Measurements from ENCODE around the gene HSFX4. TPM values are rescaled to one million over a fixed set of nuclear protein-coding genes. Genes with fewer than 3 reads are reported as not detected.
A peak's percentile ranks its signal among the peaks of the same experiment; 100 is the strongest.

Gene HSFX4
- polyA plus RNA-seq, 3 donors = not detected

- Histone ChIP-seq H3K27me3 (ENCODE audit: control insufficient read depth in 2 of 2, insufficient read depth in 2 of 2, low read length in 2 of 2) (no peaks in the 10 kb centered on the region), H3K79me2 (ENCODE audit: insufficient read depth, low read length) (no peaks in the 10 kb centered on the region), H3K4me1 (ENCODE audit: control insufficient read depth in 1 of 2, insufficient read depth in 2 of 2, low read length in 2 of 2) (no peaks in the 10 kb centered on the region), H3K36me3 (replicated peaks in 1 of 2; ENCODE audit: control insufficient read depth in 1 of 2, insufficient read depth in 2 of 2, low read length in 2 of 2) (peaks cover 31 to 68% of the 10 kb centered on the region in 2 donors), H3K9ac (ENCODE audit: insufficient read depth, low read length, poor library complexity, severe bottlenecking) (no peak overlapping the region), H3K4me2 (replicated peaks; ENCODE audit: extremely low read depth, low read length, poor library complexity, severe bottlenecking) (no peak overlapping the region), H4K20me1 (ENCODE audit: insufficient read depth, low read length) (no peaks in the 10 kb centered on the region), H2AFZ (ENCODE audit: insufficient read depth, low read depth, low read length, poor library complexity, severe bottlenecking) (no peak overlapping the region), H3K27ac (ENCODE audit: low read depth in 1 of 2, low read length in 2 of 2) (no peak overlapping the region), H3K4me3 (replicated peaks in 1 of 3; ENCODE audit: low read depth in 2 of 3, low read length in 3 of 3) (no peak overlapping the region), H3K9me3 (replicated peaks in 1 of 2; ENCODE audit: control insufficient read depth in 1 of 2, insufficient read depth in 1 of 2, low read length in 2 of 2) (no peaks in the 10 kb centered on the region)
- no CpG with 5 or more reads among the region's 1 CpG for WGBS (ENCODE audit: insufficient coverage)
- H3K4me3 Mint-ChIP-seq = no peak overlapping the region
- no peaks in the 10 kb centered on the region for H3K27me3 Mint-ChIP-seq (ENCODE audit: low read depth in 3 of 3)
- intact Hi-C loops (cut with micrococcal nuclease) = no loop called here
- no peak overlapping the region for H3K27ac Mint-ChIP-seq
- H3K4me1 Mint-ChIP-seq = no peaks in the 10 kb centered on the region
- H3K9me3 Mint-ChIP-seq = peaks cover 0 to 2% (median 0%) of the 10 kb centered on the region in 7 donors
- no peak for DNase-seq
- H3K36me3 Mint-ChIP-seq = peaks cover 54 to 64% of the 10 kb centered on the region in 2 donors
- TF ChIP-seq CTCF (IDR thresholded peaks at IDR 0.05) = peak; percentile 18
These were observed 21.3 kb downstream of the HSFX4 start for GRCh38 chrX:149950681-149951080.

GRCh38 chrX:149961572-149961971 lies 32.2 kb downstream of the HSFX4 start:
- intact Hi-C loops (cut with micrococcal nuclease) = loop anchor here in 1 of 2 donors (10.0 kb wide), 1 partner anchor 613 kb away; no protein-coding TSS in a partner anchor
- Mint-ChIP-seq H3K4me3 (no peak overlapping the region), H3K4me1 (no peaks in the 10 kb centered on the region), H3K27me3 (ENCODE audit: low read depth in 3 of 3) (peaks cover 0 to 2% (median 0%) of the 10 kb centered on the region in 3 donors), H3K9me3 (no peaks in the 10 kb centered on the region), H3K36me3 (peaks cover 40 to 51% of the 10 kb centered on the region in 2 donors), H3K27ac (no peak overlapping the region)
- Histone ChIP-seq H3K27ac (ENCODE audit: low read depth in 1 of 2, low read length in 2 of 2) (no peak overlapping the region), H3K27me3 (ENCODE audit: control insufficient read depth in 2 of 2, insufficient read depth in 2 of 2, low read length in 2 of 2) (no peaks in the 10 kb centered on the region), H3K79me2 (ENCODE audit: insufficient read depth, low read length) (no peaks in the 10 kb centered on the region), H3K9ac (ENCODE audit: insufficient read depth, low read length, poor library complexity, severe bottlenecking) (no peak overlapping the region), H3K9me3 (replicated peaks in 1 of 2; ENCODE audit: control insufficient read depth in 1 of 2, insufficient read depth in 1 of 2, low read length in 2 of 2) (no peaks in the 10 kb centered on the region), H3K4me3 (replicated peaks in 1 of 3; ENCODE audit: low read depth in 2 of 3, low read length in 3 of 3) (no peak overlapping the region), H3K36me3 (replicated peaks in 1 of 2; ENCODE audit: control insufficient read depth in 1 of 2, insufficient read depth in 2 of 2, low read length in 2 of 2) (peaks cover 25 to 65% of the 10 kb centered on the region in 2 donors), H3K4me1 (ENCODE audit: control insufficient read depth in 1 of 2, insufficient read depth in 2 of 2, low read length in 2 of 2) (no peaks in the 10 kb centered on the region), H4K20me1 (ENCODE audit: insufficient read depth, low read length) (no peaks in the 10 kb centered on the region), H2AFZ (ENCODE audit: insufficient read depth, low read depth, low read length, poor library complexity, severe bottlenecking) (no peak overlapping the region), H3K4me2 (replicated peaks; ENCODE audit: extremely low read depth, low read length, poor library complexity, severe bottlenecking) (no peak overlapping the region)
- TF ChIP-seq CTCF (IDR thresholded peaks at IDR 0.05) = no peak
- DNase-seq = no peak
- no CpG with 5 or more reads among the region's 2 CpGs for WGBS (ENCODE audit: insufficient coverage)
